CD4-positive, alpha-beta T cell treated with Interleukin-6 at 100 ng/mL for 8 hours (primary cell): ENCODE results near the gene SLC25A43.
"Not testable (repeated sequence)": the region's sequence is repeated elsewhere in the genome, so short reads cannot be mapped to it uniquely, and the experiment has no call there.

Source experiments
- DNase-seq: peaks from one replicate; pipeline ENCODE4 v3.0.0-alpha.2; 2020; ENCODE audit warnings: mixed read lengths, low spot score

SLC25A43 gene

GRCh38 chrX:119398974-119399771, at the start of gene SLC25A43:
Gene SLC25A43, plus strand, starts transcription at chrX:119399336. Its CDS starts 68 bp downstream, at chrX:119399404.
- DNase-seq: peak; percentile 24

- DNase-seq: no peak
Measured at GRCh38 chrX:119359618-119360382, 39.3 kb upstream of the SLC25A43 start.

GRCh38 chrX:119361451-119361850, 37.7 kb upstream of the SLC25A43 start:
- not testable (repeated sequence) for DNase-seq

- not testable (repeated sequence) for DNase-seq
Measured at GRCh38 chrX:119362074-119362473, 37.1 kb upstream of the SLC25A43 start.

GRCh38 chrX:119363391-119363790, 35.7 kb upstream of the SLC25A43 start:
- DNase-seq: no peak

GRCh38 chrX:119371861-119372260, 27.3 kb upstream of the SLC25A43 start:
- not testable (repeated sequence) for DNase-seq

GRCh38 chrX:119374736-119375135, 24.4 kb upstream of the SLC25A43 start:
- DNase-seq: no peak

- no peak for DNase-seq
Measured at GRCh38 chrX:119375561-119375960, 23.6 kb upstream of the SLC25A43 start.

GRCh38 chrX:119376312-119376711, 22.8 kb upstream of the SLC25A43 start:
- DNase-seq: no peak

- DNase-seq: no peak
Measured at GRCh38 chrX:119381349-119381944, 17.7 kb upstream of the SLC25A43 start.

GRCh38 chrX:119382606-119383005, 16.5 kb upstream of the SLC25A43 start:
- DNase-seq: no peak

- not testable (repeated sequence) for DNase-seq
Measured at GRCh38 chrX:119386685-119387084, 12.5 kb upstream of the SLC25A43 start.

- DNase-seq: not testable (repeated sequence)
Measured at GRCh38 chrX:119387426-119387825, 11.7 kb upstream of the SLC25A43 start.

- no peak for DNase-seq
Measured at GRCh38 chrX:119389214-119389613, 9.9 kb upstream of the SLC25A43 start.

GRCh38 chrX:119389871-119390501, 9.2 kb upstream of the SLC25A43 start:
- no peak for DNase-seq

GRCh38 chrX:119391279-119391678, 7.9 kb upstream of the SLC25A43 start:
- no peak for DNase-seq

- no peak for DNase-seq
Measured at GRCh38 chrX:119393144-119393543, 6.0 kb upstream of the SLC25A43 start.

GRCh38 chrX:119398587-119398973, 556 bp upstream of the SLC25A43 start:
- no peak for DNase-seq

- DNase-seq: no peak
Measured at GRCh38 chrX:119399772-119400101, 601 bp downstream of the SLC25A43 start.

GRCh38 chrX:119401569-119401968, 2.4 kb downstream of the SLC25A43 start:
- DNase-seq: no peak

GRCh38 chrX:119402588-119402987, 3.5 kb downstream of the SLC25A43 start:
- DNase-seq: no peak

GRCh38 chrX:119406776-119407175, 7.6 kb downstream of the SLC25A43 start:
- DNase-seq: no peak
